Measurements from ENCODE around the gene PDS5A. TPM values are rescaled to one million over a fixed set of nuclear protein-coding genes. Genes with fewer than 3 reads are reported as not detected.
A peak's percentile ranks its signal among the peaks of the same experiment; 100 is the strongest.
"Not testable (repeated sequence)": the region's sequence is repeated elsewhere in the genome, so short reads cannot be mapped to it uniquely, and the experiment has no call there.

Gene PDS5A
- total RNA-seq, 1 donor from 2014 or later = 79.9 TPM

- no peak for DNase-seq (ENCODE audit: low spot score)
These were observed 16.3 kb downstream of the PDS5A start for GRCh38 chr4:39961311-39961877.

DNA sequence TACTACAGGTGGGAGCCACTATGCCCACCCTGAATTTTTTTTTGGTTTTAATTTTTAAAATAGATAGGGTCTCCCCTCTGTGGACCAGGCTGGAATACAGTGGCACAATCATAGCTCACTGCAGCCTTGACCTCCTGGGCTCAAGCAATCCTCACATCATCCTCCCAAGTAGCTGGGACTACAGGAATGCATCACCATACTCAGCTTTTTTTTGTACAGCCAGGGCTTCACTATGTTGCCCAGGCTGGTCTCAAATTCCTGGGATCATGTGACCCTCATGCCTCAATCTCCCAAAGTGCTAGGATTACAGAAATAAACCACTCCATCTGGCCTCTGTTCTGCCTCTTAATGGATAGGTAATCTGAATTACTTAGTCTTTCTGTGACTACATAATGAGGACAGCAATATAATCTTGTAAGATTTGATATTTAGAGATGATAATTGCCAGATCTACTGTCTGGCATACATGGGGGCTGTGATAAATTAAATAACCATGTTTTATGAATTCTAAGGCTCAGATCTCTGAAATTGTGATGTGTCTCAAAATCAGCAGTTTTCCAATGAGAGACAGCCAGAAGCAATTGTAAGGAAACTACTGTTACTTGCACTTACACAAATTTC lies 26.7 kb downstream of the PDS5A start:
- peak; percentile 8 for DNase-seq (ENCODE audit: low spot score)

DNA sequence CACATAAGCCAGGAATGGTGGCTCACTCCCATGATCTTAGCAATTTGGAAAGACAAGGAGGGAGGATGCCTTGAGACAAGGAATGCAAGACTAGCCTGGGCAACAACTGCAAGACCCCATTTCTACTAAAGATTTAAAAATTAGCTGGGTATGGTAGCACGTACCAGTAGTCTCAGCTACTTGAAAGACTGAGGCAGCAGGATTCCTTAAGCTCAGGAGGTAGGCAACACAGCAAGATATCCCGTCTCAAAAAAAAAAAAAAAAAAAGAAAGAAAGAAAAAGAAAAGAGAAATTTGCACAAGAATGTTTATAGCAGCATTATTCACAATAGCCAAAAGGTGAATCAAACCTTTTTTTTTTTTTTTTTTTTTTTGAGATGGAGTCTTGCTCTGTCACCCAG lies 29.7 kb downstream of the PDS5A start:
- DNase-seq (ENCODE audit: low spot score) = no peak

DNA sequence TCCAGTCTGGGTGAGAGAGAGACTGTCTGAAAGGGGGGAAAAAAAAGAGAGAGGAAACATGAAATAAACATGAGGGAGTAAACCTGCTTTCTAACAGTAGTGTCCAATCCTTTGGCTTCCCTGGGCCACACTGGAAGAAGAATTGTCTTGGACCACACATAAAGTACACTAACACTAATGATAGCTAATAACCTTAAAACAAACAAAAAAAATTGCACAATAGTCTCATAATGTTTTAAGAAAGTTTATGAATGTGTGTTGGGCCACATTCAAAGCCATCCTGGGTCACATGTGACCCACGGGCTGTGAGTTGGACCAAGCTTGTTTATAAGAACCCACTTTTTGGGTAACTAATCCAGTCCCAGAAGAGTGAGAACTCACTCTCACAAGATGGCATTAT lies 30.3 kb downstream of the PDS5A start:
- DNase-seq (ENCODE audit: low spot score) = no peak

- DNase-seq (ENCODE audit: low spot score) = not testable (repeated sequence)
These were observed 33.5 kb downstream of the PDS5A start for GRCh38 chr4:39944245-39944644.

DNA sequence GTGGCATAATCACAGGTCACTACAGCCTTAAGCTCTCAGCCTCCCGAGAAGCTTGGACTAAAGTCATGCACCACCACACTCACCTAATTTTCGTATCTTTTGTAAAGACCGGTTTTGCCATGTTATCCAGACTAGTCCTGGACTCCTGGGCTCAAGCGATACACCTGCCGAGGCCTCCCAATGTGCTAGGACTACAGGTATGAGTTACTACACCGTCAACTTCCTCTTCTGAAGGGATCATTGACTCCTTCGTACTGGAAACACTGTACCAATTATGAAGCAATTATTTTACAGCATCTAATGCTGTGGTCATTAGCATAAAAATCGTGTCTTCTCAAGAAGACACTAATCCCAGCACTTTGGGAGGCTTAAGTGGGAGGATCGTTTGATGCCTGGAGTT lies 35.2 kb downstream of the PDS5A start:
- DNase-seq (ENCODE audit: low spot score) = no peak

DNA sequence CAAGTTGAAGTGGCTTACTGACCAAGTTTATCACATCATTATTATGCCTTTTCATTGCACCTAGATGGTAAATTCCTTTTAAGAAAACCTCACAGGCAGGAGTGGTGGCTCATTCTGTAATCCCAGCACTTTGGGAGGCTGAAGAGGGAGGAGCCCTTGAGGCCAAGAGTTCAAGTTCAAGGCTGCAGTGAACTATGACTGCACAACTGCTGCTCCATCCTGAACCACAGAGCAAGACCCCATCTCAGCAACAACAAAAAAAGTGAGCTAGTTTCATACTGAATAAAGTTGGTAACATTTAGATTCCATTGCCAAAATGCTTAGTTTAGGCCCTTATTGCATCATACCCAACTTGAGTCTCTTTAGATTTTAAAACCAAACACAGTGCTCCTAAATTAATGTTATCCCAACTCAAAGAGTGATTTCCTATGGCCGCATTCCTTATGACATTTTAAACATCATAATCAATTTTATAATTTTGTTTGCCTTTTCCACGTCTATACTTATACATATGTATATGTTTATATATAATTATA lies 36.0 kb downstream of the PDS5A start:
- DNase-seq (ENCODE audit: low spot score) = no peak

DNA sequence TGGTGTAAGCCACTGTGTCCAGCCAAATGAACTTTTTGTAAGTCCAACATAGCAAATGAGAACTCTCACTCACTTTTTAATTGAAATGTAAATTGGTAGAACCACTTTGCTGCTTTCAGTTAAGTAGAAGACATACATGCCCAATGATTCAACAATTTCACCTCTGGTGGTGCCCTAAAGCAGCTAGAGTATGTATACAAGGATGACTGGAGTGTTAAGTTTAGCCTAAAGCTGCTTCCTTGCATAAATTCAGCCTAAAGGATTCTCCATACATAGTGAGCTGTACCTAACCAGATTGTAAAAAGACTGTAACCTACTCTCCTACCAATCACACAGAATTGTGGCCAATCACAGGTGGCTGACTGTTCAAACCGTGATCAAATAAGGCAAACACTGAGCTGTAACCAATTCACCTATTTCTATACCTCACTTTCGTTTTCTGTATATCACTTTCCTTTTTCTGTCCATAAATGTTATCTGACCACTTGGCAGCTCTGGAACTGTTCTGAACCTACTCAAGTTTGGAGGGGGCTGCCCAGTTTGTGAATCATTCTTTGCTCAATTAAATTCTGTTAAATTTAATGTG lies 39.9 kb downstream of the PDS5A start:
- no peak for DNase-seq (ENCODE audit: low spot score)

- no peak for DNase-seq (ENCODE audit: low spot score)
These were observed 40.9 kb downstream of the PDS5A start for GRCh38 chr4:39936565-39937418.

DNA sequence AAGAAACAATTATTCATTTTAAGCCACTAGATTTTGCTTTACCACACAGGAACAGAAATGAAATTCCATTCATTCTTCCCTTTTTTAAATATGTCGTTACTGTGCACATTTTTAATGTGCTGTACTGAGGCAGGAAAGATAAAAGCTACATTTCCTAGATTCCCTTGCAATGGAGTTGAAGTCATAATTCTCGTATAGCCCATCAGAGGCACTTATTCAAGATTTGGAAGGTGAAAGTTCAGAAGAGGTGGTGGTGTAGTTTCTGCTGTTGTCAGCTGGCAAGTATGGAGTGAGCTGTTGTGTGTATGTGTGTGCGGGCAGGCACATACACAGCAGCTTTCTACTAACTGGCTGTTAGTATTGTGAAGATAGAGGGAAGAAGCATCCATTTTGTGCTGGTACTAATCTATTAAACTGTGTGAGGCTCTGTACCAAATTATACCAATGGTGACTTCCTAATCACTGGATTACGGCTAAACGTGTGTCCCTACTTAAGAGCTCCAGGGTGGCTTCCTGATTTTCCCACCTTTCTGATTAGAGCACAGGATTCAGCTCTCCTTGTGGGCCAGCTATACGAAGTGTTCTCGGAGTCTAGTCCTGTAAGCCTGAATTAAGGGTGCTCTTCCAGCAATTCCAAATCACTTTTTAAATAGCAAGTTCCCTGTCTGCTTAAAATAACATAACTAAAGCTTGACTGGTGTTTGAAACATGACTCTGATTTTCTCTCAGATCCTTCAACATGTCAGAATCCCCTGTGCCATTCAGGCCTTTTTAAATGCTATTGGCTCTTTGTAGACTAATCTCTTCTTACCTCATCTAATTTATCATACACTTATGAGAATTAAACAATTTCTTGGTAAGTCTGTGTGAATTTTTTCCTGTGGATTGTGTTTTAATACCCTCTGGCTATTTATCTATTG lies 43.8 kb downstream of the PDS5A start:
- no peak for DNase-seq (ENCODE audit: low spot score)

GRCh38 chr4:39932776-39933402 lies 44.8 kb downstream of the PDS5A start:
- DNase-seq (ENCODE audit: low spot score) = no peak

DNA sequence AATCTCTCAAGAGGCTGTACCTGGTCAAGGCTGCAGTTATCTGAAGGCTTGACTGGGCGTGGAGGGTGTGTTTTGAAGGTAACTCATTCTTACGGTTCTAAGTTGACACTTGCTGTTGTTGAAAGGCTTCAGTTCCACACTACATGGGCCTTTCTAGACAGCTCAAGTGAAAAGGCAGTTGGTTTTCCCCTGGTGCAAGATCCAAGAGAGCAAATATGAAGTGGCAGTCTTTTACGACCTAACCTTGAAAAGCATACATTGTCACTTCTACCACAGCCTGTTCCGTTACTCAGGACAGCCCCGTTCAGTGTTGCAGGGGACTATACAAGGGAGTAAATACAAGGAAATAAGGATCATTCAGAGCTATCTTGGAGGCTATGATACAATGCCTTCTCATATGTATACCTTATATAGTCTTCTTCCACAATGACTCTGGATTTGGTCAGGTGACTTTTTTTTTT lies 46.2 kb downstream of the PDS5A start:
- no peak for DNase-seq (ENCODE audit: low spot score)

- DNase-seq (ENCODE audit: low spot score) = no peak
These were observed 49.2 kb downstream of the PDS5A start for GRCh38 chr4:39928538-39928937.

- no peak for DNase-seq (ENCODE audit: low spot score)
These were observed 53.7 kb downstream of the PDS5A start for GRCh38 chr4:39924014-39924413.

DNA sequence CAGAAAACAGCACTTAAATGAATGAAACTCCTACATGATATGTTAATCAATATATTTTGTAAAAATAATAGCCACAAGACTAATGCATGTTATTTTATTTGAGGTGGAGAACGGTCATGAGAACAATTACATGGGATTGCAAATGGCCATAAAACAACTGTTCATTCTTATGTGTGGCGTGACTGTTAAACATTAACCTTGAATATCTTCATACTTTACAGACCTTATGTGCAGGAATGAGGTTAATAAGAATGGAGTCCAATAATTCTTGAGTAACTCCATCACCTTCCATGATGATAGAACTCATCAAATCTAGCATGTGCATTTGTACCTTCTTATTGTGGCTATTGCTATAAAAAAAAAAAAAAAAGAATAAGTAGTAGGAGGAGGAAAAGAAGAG lies 55.3 kb downstream of the PDS5A start:
- DNase-seq (ENCODE audit: low spot score) = no peak

DNA sequence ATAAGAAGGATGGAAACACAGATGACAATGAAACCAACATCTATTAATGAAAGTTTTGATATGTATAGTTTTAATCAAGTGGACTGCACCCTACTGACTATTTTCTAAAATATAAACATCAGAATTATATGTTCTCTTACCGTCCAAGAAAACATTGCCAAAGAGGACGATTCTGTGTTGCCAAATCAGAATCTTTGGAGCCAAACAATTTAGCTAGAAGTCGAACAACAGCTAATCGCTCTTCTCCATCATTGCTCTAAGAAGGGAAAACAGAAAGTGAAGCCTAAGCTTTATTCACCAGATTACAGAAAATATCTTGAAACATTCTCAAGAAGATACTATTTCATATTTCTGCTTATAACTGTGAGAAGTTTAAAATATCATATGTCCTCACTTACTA lies 64.2 kb downstream of the PDS5A start:
- DNase-seq (ENCODE audit: low spot score) = no peak

- no peak for DNase-seq (ENCODE audit: low spot score)
These were observed 67.6 kb downstream of the PDS5A start for GRCh38 chr4:39910064-39910463.

DNA sequence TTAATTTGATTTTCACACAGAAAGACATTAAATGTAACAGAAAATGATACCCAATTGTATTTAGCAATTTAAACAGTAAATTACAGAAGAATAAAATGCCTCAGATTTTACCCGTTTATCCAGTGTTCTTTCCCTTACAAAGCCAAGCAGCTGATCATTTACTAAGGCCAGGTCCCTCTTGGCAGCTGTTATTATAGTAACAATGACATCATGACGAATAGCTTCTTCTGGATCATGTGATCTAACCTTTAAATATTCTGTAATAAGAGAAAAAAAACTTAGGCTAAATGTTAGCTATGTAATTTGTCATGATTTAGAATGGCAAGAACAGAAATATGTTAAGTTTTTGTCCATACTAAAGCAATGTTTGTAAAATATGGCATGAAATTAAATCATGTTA lies 69.4 kb downstream of the PDS5A start:
- no peak for DNase-seq (ENCODE audit: low spot score)

DNA sequence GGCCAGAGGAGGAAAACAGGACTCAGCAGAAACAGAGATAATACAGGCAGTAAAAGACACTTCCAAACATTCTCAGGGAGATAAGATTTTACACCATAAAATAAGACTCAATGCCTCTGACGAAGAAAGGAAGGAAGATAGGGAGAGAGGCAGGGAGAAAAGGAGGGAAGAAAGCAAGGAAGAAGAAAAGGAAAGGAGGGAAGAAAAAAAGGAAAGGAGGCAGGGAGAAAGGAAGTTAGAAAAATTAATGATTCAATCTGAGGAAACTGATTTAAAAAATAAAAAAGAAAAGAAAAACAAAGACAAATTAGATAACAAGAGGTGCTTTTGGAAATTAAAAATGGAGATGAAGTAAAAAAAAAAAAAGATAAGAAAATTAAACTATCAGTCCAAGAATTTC lies 72.1 kb downstream of the PDS5A start:
- no peak for DNase-seq (ENCODE audit: low spot score)

GRCh38 chr4:39905019-39905418 lies 72.7 kb downstream of the PDS5A start:
- not testable (repeated sequence) for DNase-seq (ENCODE audit: low spot score)

DNA sequence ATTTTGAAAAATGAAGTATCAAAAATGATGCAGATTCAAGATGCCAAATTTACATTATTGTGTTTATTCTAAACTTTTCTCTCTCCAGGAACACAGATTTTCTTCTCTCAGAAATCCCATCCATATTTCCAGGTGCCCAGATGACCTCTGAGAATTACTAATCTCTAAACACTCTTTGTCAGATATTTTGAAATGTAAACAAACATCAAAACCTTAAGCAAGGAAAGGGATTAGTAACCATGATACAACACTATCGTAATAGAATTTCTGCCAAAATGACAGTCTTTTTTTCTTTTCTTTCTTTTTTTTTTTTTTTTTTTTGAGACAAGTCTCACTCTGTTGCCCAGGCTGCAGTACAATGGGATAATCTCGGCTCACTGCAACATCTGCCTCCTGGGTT lies 76.7 kb downstream of the PDS5A start:
- DNase-seq (ENCODE audit: low spot score) = no peak
